Mesenchymal stem cell (in vitro differentiated cells and primary cell): ENCODE data around the gene ELOVL3.

Experiments
- DNase-seq: peaks from one replicate; pipeline ENCODE4 v3.0.0-alpha.2; 2013
- H2AFZ ChIP-seq: one replicate; pipeline ENCODE4 v1.6.1; 2013; ENCODE audit warnings: low read depth, mild to moderate bottlenecking, control low read depth, inconsistent platforms, low read length, moderate library complexity
- H2AK5ac ChIP-seq: 2 replicates; pipeline ENCODE4 v1.6.1; 2013; ENCODE audit warnings: low read length, moderate library complexity, mild to moderate bottlenecking, inconsistent platforms; ENCODE audit not compliant: severe bottlenecking
- H2BK120ac ChIP-seq: one replicate; pipeline ENCODE4 v1.6.1; 2013; ENCODE audit warnings: low read depth, mild to moderate bottlenecking, inconsistent platforms, low read length, moderate library complexity
- H2BK12ac ChIP-seq, 2 experiments: one replicate each; pipeline ENCODE4 v1.6.1; 2013; ENCODE audit warnings: inconsistent platforms in 2 of 2, low read length in 2 of 2, mild to moderate bottlenecking in 2 of 2, moderate library complexity in 2 of 2, control low read depth in 1 of 2
- H2BK15ac ChIP-seq: one replicate; pipeline ENCODE4 v1.6.1; 2013; ENCODE audit warnings: mild to moderate bottlenecking, low read depth, inconsistent platforms; ENCODE audit not compliant: poor library complexity, severe bottlenecking
- H2BK5ac ChIP-seq: 2 replicates; pipeline ENCODE4 v1.6.1; 2013; ENCODE audit warnings: low read depth, mild to moderate bottlenecking, low read length, control low read depth, inconsistent platforms; ENCODE audit not compliant: poor library complexity, severe bottlenecking
- H3K14ac ChIP-seq, 2 experiments: one replicate each; pipeline ENCODE4 v1.6.1; 2013; ENCODE audit warnings: inconsistent platforms in 2 of 2, low read length in 2 of 2, control low read depth in 1 of 2, mild to moderate bottlenecking in 1 of 2, moderate library complexity in 1 of 2
- H3K18ac ChIP-seq, 2 experiments: one replicate each; pipeline ENCODE4 v1.6.1; 2013; ENCODE audit warnings: inconsistent platforms in 2 of 2, low read length in 2 of 2, control low read depth in 1 of 2, low read depth in 1 of 2, mild to moderate bottlenecking in 1 of 2
- H3K23ac ChIP-seq, 2 experiments: one replicate each; pipeline ENCODE4 v1.6.1; 2013; ENCODE audit warnings: inconsistent platforms in 2 of 2, low read length in 2 of 2, mild to moderate bottlenecking in 2 of 2, moderate library complexity in 2 of 2, control low read depth in 1 of 2
- H3K27ac ChIP-seq: 2 replicates; pipeline ENCODE4 v1.5.1; 2013; ENCODE audit warnings: mild to moderate bottlenecking, moderate library complexity, low read length, control low read depth, inconsistent platforms; ENCODE audit not compliant: poor library complexity, severe bottlenecking
- H3K27me3 ChIP-seq, 2 experiments: 2 replicates each; pipeline versions ENCODE4 v1.6.1 to v1.7.0; 2013; ENCODE audit warnings: low read length in 2 of 2, mild to moderate bottlenecking in 2 of 2, moderate library complexity in 2 of 2, control low read depth in 1 of 2, inconsistent platforms in 1 of 2; ENCODE audit not compliant: control insufficient read depth in 1 of 2, insufficient read depth in 1 of 2
- H3K36me3 ChIP-seq, 2 experiments: 2 replicates each; pipeline versions ENCODE4 v1.6.1 to v1.7.0; 2013; ENCODE audit warnings: low read length in 2 of 2, control low read depth in 1 of 2, inconsistent platforms in 1 of 2, low read depth in 1 of 2, mild to moderate bottlenecking in 1 of 2; ENCODE audit not compliant: insufficient read depth in 2 of 2, control insufficient read depth in 1 of 2
- H3K4ac ChIP-seq, 2 experiments: one replicate each; pipeline ENCODE4 v1.6.1; 2013; ENCODE audit warnings: inconsistent platforms in 2 of 2, low read length in 2 of 2, mild to moderate bottlenecking in 2 of 2, moderate library complexity in 2 of 2, control low read depth in 1 of 2, low read depth in 1 of 2
- H3K4me1 ChIP-seq: 2 replicates; pipeline ENCODE4 v1.6.1; 2013; ENCODE audit warnings: low read depth, low read length, control low read depth; ENCODE audit not compliant: control insufficient read depth, insufficient read depth
- H3K4me2 ChIP-seq: 2 replicates; pipeline ENCODE4 v1.6.1; 2013; ENCODE audit warnings: low read length, mild to moderate bottlenecking, inconsistent platforms; ENCODE audit not compliant: poor library complexity, severe bottlenecking
- H3K4me3 ChIP-seq, 2 experiments: 2 replicates each; pipeline versions ENCODE4 v1.5.1 to v1.7.0; 2013; ENCODE audit warnings: low read length in 2 of 2, mild to moderate bottlenecking in 2 of 2, control low read depth in 1 of 2, low read depth in 1 of 2; ENCODE audit not compliant: insufficient read depth in 1 of 2
- H3K79me1 ChIP-seq: replicated peaks from 2 replicates; pipeline ENCODE4 v1.6.1; 2013; ENCODE audit warnings: mild to moderate bottlenecking, control low read depth, low read length, inconsistent platforms; ENCODE audit not compliant: poor library complexity, severe bottlenecking
- H3K9ac ChIP-seq: 2 replicates; pipeline ENCODE4 v1.7.0; 2013; ENCODE audit warnings: mild to moderate bottlenecking, low read length, moderate library complexity
- H3K9me3 ChIP-seq: 2 replicates; pipeline ENCODE4 v1.7.0; 2013; ENCODE audit warnings: mild to moderate bottlenecking, low read length; ENCODE audit not compliant: control insufficient read depth
- H4K8ac ChIP-seq: one replicate; pipeline ENCODE4 v1.6.1; 2013; ENCODE audit warnings: inconsistent platforms, mild to moderate bottlenecking, low read length, moderate library complexity
- H4K91ac ChIP-seq: one replicate; pipeline ENCODE4 v1.6.1; 2013; ENCODE audit warnings: mild to moderate bottlenecking, low read length, inconsistent platforms
- WGBS: methylation state at CpG from one replicate; pipeline ENCODE4 v1.1.7; 2013; ENCODE audit warnings: mixed read lengths; 5-methylcytosine and 5-hydroxymethylcytosine counted together

Gene ELOVL3

DNA sequence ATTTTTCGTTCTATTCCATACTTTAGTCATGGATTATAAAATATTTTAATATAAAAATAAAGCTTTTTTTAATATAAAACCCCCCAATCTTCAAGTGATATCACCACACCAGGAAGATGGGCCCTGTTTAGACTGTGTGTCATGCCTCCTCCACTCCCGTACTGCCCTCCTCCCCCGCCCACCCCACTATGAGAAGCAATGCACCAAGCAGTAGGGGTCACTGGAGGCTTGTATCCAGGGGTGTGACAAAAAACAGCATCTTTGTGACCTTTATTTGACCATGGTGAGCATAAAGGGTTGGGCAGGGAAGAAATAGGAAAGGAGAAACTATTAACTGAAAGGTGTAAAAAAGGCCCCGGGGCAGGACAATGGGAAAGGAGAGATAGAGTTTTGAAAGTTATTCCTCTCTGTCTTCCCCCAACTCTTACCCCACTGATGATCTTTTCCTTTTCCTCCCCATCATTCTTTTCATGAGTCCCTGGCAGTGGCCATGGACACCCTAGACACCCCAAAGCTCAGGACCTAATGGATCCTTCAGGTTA is 11.7 kb downstream of the ELOVL3 start:
- Histone ChIP-seq H3K27me3 (peaks cover 22 to 46% of the 10 kb centered on the region in 2 experiments), H2BK5ac (no peak overlapping the region), H3K4me2 (no peak overlapping the region), H2AK5ac (no peak overlapping the region), H2BK12ac (no peak overlapping the region), H3K79me1 (no peaks in the 10 kb centered on the region), H3K36me3 (no peaks in the 10 kb centered on the region), H4K8ac (no peak overlapping the region), H3K27ac (no peak overlapping the region), H3K4me3 (no peak overlapping the region), H3K23ac (peak overlapping the region in 1 of 2 experiments; percentile 6), H3K4ac (no peak overlapping the region), H4K91ac (no peak overlapping the region), H3K18ac (no peak overlapping the region), H2AFZ (no peak overlapping the region), H2BK120ac (no peak overlapping the region), H3K14ac (no peak overlapping the region), H2BK15ac (no peak overlapping the region), H3K9ac (no peak overlapping the region), H3K4me1 (peaks cover 24% of the 10 kb centered on the region), H3K9me3 (no peaks in the 10 kb centered on the region)
- 88% methylated on average over 2 of the region's 4 CpGs for WGBS
- DNase-seq, result no peak

DNA sequence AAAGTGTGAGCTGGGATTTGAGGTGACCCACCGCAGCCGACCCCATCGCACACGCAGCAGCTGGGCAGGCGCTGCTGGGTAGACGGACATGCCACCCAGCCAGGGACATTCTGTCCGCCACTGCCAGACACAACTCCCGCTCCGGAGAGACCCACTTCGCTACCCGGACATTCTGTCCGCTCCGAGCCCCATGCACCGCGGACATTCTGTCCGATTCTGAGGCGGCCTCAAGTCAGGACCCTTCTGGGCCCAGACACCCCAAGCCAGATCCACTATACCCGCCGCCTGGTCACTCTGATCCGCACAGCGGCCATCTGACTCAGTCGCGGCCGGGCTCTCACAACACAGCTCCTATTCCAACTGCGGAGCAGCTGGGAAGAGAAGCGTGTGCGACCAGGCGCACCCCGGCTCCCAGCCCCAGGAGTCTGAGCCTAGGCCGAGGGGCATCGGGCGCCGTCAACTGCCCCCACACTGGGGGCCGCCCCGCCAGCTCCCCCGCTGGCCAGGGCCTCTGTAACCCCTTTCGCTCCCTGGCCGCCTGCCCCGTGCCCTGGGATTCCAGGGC is 14.4 kb downstream of the ELOVL3 start:
- peaks cover 5% of the 10 kb centered on the region for H3K79me1 ChIP-seq
- no peak overlapping the region for H2AFZ ChIP-seq
- no peak overlapping the region for H4K8ac ChIP-seq
- H3K27ac ChIP-seq, result no peak overlapping the region
- H3K14ac ChIP-seq, result no peak overlapping the region
- H3K9me3 ChIP-seq, result no peaks in the 10 kb centered on the region
- no peak overlapping the region for H2BK120ac ChIP-seq
- H2BK5ac ChIP-seq, result peak overlapping the region; percentile 35
- H3K4me2 ChIP-seq, result peak overlapping the region; percentile 93
- H3K23ac ChIP-seq, result peak overlapping the region in 1 of 2 experiments; percentile 52
- no peak overlapping the region for H3K18ac ChIP-seq
- peak overlapping the region; percentile 66 to 88 for H3K4me3 ChIP-seq
- no peak overlapping the region for H4K91ac ChIP-seq
- H3K36me3 ChIP-seq, result no peaks in the 10 kb centered on the region
- peak; percentile 39 for DNase-seq
- H2AK5ac ChIP-seq, result no peak overlapping the region
- no peak overlapping the region for H3K4ac ChIP-seq
- WGBS, result 27% methylated on average over 39 of the region's 39 CpGs
- H3K27me3 ChIP-seq, result peaks cover 22 to 35% of the 10 kb centered on the region in 2 experiments
- H3K9ac ChIP-seq, result peak overlapping the region; percentile 49
- H2BK12ac ChIP-seq, result no peak overlapping the region
- H2BK15ac ChIP-seq, result peak overlapping the region; percentile 23
- H3K4me1 ChIP-seq, result peaks cover 22% of the 10 kb centered on the region

DNA sequence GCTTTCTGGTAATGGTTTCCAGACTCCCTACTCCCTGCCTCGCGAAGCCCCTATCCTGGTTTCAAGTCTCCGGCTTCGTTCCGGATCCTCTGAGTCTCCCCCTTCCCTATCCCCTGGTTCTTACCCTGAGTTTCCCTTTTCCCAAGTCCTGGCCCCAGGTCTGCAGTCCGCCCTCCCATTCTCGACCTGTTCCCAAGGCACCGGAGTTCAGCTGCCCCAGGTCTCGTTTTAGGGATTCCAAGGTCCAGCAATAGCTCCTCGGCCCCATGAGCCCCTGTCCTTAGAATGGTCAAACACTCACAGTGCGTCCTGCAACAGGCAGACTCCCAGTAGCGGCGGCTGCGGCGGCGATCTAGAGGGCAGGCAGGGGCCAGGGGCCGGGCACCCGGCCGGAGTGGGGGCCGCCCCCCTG is 14.9 kb downstream of the ELOVL3 start:
- Histone ChIP-seq H3K23ac (peak overlapping the region in 1 of 2 experiments; percentile 14), H3K9me3 (no peaks in the 10 kb centered on the region), H3K4me3 (peak overlapping the region; percentile 66 to 88), H3K4ac (no peak overlapping the region), H3K27ac (no peak overlapping the region), H3K79me1 (peaks cover 5% of the 10 kb centered on the region), H3K27me3 (peaks cover 22 to 34% of the 10 kb centered on the region in 2 experiments), H2AK5ac (no peak overlapping the region), H2BK15ac (no peak overlapping the region), H2BK120ac (no peak overlapping the region), H4K91ac (no peak overlapping the region), H3K4me1 (peaks cover 17% of the 10 kb centered on the region), H3K36me3 (no peaks in the 10 kb centered on the region), H3K9ac (peak overlapping the region; percentile 49), H2BK12ac (no peak overlapping the region), H2BK5ac (no peak overlapping the region), H4K8ac (no peak overlapping the region), H2AFZ (no peak overlapping the region), H3K4me2 (peak overlapping the region; percentile 93), H3K14ac (no peak overlapping the region), H3K18ac (peak overlapping the region in 1 of 2 experiments; percentile 64)
- DNase-seq, result peak; percentile 39
- 3% methylated on average over 20 of the region's 20 CpGs for WGBS

DNA sequence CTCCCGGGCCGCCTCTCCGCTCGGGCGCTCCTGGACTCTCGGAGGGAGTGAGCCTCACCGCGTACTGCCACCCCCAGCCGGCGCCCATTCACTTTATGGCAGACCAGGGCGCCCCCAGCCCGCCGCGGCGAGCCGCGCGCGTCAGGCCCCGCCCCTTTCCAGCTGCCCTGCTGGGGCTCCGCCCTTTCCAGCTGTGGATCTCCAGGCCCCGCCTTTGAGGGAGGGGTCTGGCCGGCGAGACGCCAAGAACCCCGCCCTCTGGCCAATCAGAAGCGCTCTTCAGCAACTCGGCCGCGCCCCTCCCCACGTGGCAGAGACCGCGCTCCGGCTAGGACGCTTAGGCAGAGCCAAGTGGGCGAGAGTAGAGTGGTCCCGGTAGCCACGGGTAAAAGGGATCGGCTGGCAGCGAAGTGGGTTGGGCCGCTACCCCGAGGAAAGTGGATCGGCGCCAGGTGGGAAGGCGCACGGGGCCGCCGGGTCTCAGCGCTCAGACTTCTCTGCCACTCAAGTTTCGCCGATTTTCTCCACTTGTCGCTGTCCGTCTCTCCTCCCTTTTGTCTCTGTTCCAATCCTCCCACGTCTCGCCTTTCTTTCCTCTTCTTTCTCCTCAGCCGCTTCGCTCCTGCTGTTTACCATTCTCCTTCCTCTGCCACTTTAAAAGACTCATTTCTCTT is 15.5 kb downstream of the ELOVL3 start, which contains the start of gene PITX3:
PITX3 (minus strand) TSS at position 69 of the 674 bp plus-strand sequence. CDS start 9,432 bp downstream, outside the sequence.
- Histone ChIP-seq H4K91ac (no peak within 1 kb of the TSS), H2BK15ac (peak within 1 kb of the TSS; percentile 23), H4K8ac (peak within 1 kb of the TSS; percentile 33), H3K27me3 (peaks cover 22 to 29% of the 10 kb centered on the region in 2 experiments), H3K36me3 (no peaks in the 10 kb centered on the region), H3K4ac (no peak within 1 kb of the TSS), H3K79me1 (peaks cover 5% of the 10 kb centered on the region), H3K18ac (peak within 1 kb of the TSS in 1 of 2 experiments; percentile 64), H3K9ac (peak within 1 kb of the TSS; percentile 59), H2BK5ac (peak within 1 kb of the TSS; percentile 35), H2AK5ac (no peak within 1 kb of the TSS), H3K27ac (no peak within 1 kb of the TSS), H2BK12ac (peak within 1 kb of the TSS in 1 of 2 experiments; percentile 57), H2BK120ac (no peak within 1 kb of the TSS), H3K9me3 (no peaks in the 10 kb centered on the region), H3K14ac (no peak within 1 kb of the TSS), H3K4me2 (peak within 1 kb of the TSS; percentile 93), H3K23ac (peak within 1 kb of the TSS in 1 of 2 experiments; percentile 14), H2AFZ (peak within 1 kb of the TSS; percentile 73), H3K4me3 (peak within 1 kb of the TSS; percentile 67 to 88), H3K4me1 (peaks cover 17% of the 10 kb centered on the region)
- peak; percentile 94 for DNase-seq
- WGBS, result under 1% methylated on average over 57 of the region's 57 CpGs
